ENCODE data around the gene NUCB1.
"Not testable (repeated sequence)": the region's sequence is repeated elsewhere in the genome, so short reads cannot be mapped to it uniquely, and the experiment has no call there.

Gene NUCB1

GRCh38 chr19:48918801-48919247 is 18.7 kb downstream of the NUCB1 start:
- no peak overlapping the region for H3K4me3 ChIP-seq (ENCODE audit: low read depth, low read length)
- in situ Hi-C loops (cut with HindIII; ENCODE audit: low sequenced_read_pairs), result no loop called here
- no peak for TF ChIP-seq CTCF (IDR thresholded peaks at IDR 0.05; ENCODE audit: low read depth, low read length)
- DNase-seq (ENCODE audit: low read depth, low spot score), result no peak

GRCh38 chr19:48919271-48919670 is 19.2 kb downstream of the NUCB1 start:
- DNase-seq (ENCODE audit: low read depth, low spot score); in situ Hi-C loops (cut with HindIII; ENCODE audit: low sequenced_read_pairs); H3K4me3 ChIP-seq (ENCODE audit: low read depth, low read length): not testable (repeated sequence)

- no peak for DNase-seq (ENCODE audit: low read depth, low spot score)
Observed at GRCh38 chr19:48920949-48921348, 20.8 kb downstream of the NUCB1 start.

GRCh38 chr19:48921721-48922500 is 21.8 kb downstream of the NUCB1 start:
- no peak overlapping the region for H3K4me3 ChIP-seq (ENCODE audit: low read depth, low read length)
- in situ Hi-C loops (cut with HindIII; ENCODE audit: low sequenced_read_pairs), result no loop called here
- TF ChIP-seq CTCF (IDR thresholded peaks at IDR 0.05; ENCODE audit: low read depth, low read length), result no peak
- no peak for DNase-seq (ENCODE audit: low read depth, low spot score)

More at GRCh38 chr19:48920949-48921348, 20.8 kb downstream of the NUCB1 start:
- in situ Hi-C loops (cut with HindIII; ENCODE audit: low sequenced_read_pairs), result no loop called here
- TF ChIP-seq CTCF (IDR thresholded peaks at IDR 0.05; ENCODE audit: low read depth, low read length), result no peak
- no peak overlapping the region for H3K4me3 ChIP-seq (ENCODE audit: low read depth, low read length)

- in situ Hi-C loops (cut with HindIII; ENCODE audit: low sequenced_read_pairs), result no loop called here
- no peak for TF ChIP-seq CTCF (IDR thresholded peaks at IDR 0.05; ENCODE audit: low read depth, low read length)
- H3K4me3 ChIP-seq (ENCODE audit: low read depth, low read length), result no peak overlapping the region
- no peak for DNase-seq (ENCODE audit: low read depth, low spot score)
Observed at GRCh38 chr19:48922548-48923490, 22.7 kb downstream of the NUCB1 start.

- DNase-seq (ENCODE audit: low read depth, low spot score), result peak; percentile 24
- no peak overlapping the region for H3K4me3 ChIP-seq (ENCODE audit: low read depth, low read length)
- in situ Hi-C loops (cut with HindIII; ENCODE audit: low sequenced_read_pairs), result no loop called here
- no peak for TF ChIP-seq CTCF (IDR thresholded peaks at IDR 0.05; ENCODE audit: low read depth, low read length)
Observed at GRCh38 chr19:48925240-48925843, 25.2 kb downstream of the NUCB1 start.

- H3K4me3 ChIP-seq (ENCODE audit: low read depth, low read length); in situ Hi-C loops (cut with HindIII; ENCODE audit: low sequenced_read_pairs); DNase-seq (ENCODE audit: low read depth, low spot score): not testable (repeated sequence)
Observed at GRCh38 chr19:48925890-48926289, 25.8 kb downstream of the NUCB1 start.

Data from astrocyte of the spinal cord (primary cell).